Neuronal stem cell (in vitro differentiated cells): ENCODE data around the gene DNAJA1. TPM values are rescaled to one million over a fixed set of nuclear protein-coding genes. Genes with fewer than 3 reads are reported as not detected.
A peak's percentile ranks its signal among the peaks of the same experiment; 100 is the strongest.

Experiments used
- DNase-seq: peaks from one replicate; pipeline ENCODE4 v3.0.0-alpha.2; 2013; ENCODE audit warnings: low spot score
- H2AFZ ChIP-seq: one replicate; pipeline ENCODE4 v1.6.1; 2013; ENCODE audit warnings: mild to moderate bottlenecking, low read length, inconsistent platforms
- H2AK5ac ChIP-seq: 2 replicates; pipeline ENCODE4 v1.6.1; 2013; ENCODE audit warnings: low read depth, mild to moderate bottlenecking, inconsistent platforms, low read length, moderate library complexity, mixed read lengths
- H2BK120ac ChIP-seq: 2 replicates; pipeline ENCODE4 v1.6.1; 2013; ENCODE audit warnings: low read depth, mild to moderate bottlenecking, inconsistent platforms, low read length, moderate library complexity, mixed read lengths
- H2BK12ac ChIP-seq: one replicate; pipeline ENCODE4 v1.6.1; 2013; ENCODE audit warnings: low read length, inconsistent platforms
- H2BK15ac ChIP-seq: 2 replicates; pipeline ENCODE4 v1.6.1; 2013; ENCODE audit warnings: mild to moderate bottlenecking, low read length, inconsistent platforms, mixed read lengths
- H2BK5ac ChIP-seq: one replicate; pipeline ENCODE4 v1.6.1; 2013; ENCODE audit warnings: inconsistent platforms, mild to moderate bottlenecking, low read length, moderate library complexity
- H3K14ac ChIP-seq: one replicate; pipeline ENCODE4 v1.6.1; 2013; ENCODE audit warnings: low read length, inconsistent platforms
- H3K18ac ChIP-seq: 2 replicates; pipeline ENCODE4 v1.6.1; 2013; ENCODE audit warnings: low read length, inconsistent platforms
- H3K23ac ChIP-seq: 2 replicates; pipeline ENCODE4 v1.6.1; 2013; ENCODE audit warnings: low read depth, mild to moderate bottlenecking, mixed read lengths, low read length, inconsistent platforms; ENCODE audit not compliant: poor library complexity
- H3K27ac ChIP-seq: replicated peaks from 3 replicates; pipeline ENCODE4 v1.5.1; 2013; ENCODE audit warnings: low read length, inconsistent platforms
- H3K27me3 ChIP-seq, 3 experiments: 2 replicates each; pipeline ENCODE4 v1.6.1; 2013; ENCODE audit warnings: low read length in 3 of 3, mild to moderate bottlenecking in 2 of 3, inconsistent platforms in 1 of 3, low read depth in 1 of 3, mixed read lengths in 1 of 3, moderate library complexity in 1 of 3; ENCODE audit not compliant: control insufficient read depth in 3 of 3, insufficient read depth in 3 of 3
- H3K36me3 ChIP-seq, 2 donors: replicated peaks in 1 of 2; 2 replicates each; pipeline ENCODE4 v1.6.1; 2013; ENCODE audit warnings: low read length in 2 of 2; ENCODE audit not compliant: control insufficient read depth in 2 of 2, insufficient read depth in 2 of 2
- H3K4ac ChIP-seq: 2 replicates; pipeline ENCODE4 v1.6.1; 2013; ENCODE audit warnings: inconsistent platforms, mild to moderate bottlenecking, low read length, moderate library complexity
- H3K4me1 ChIP-seq, 2 donors: 1 replicate in 1 of 2; 2 replicates in 1 of 2; pipeline ENCODE4 v1.6.1; 2013; ENCODE audit warnings: low read length in 2 of 2, low read depth in 1 of 2; ENCODE audit not compliant: control insufficient read depth in 2 of 2, insufficient read depth in 1 of 2
- H3K4me2 ChIP-seq: one replicate; pipeline ENCODE4 v1.6.1; 2013; ENCODE audit warnings: mild to moderate bottlenecking, low read length, inconsistent platforms; ENCODE audit not compliant: insufficient read depth, poor library complexity, severe bottlenecking
- H3K4me3 ChIP-seq, 2 donors: 2 replicates each; pipeline ENCODE4 v1.5.1; 2013; ENCODE audit warnings: low read length in 2 of 2, mild to moderate bottlenecking in 2 of 2, inconsistent platforms in 1 of 2, moderate library complexity in 1 of 2
- H3K79me1 ChIP-seq: one replicate; pipeline ENCODE4 v1.6.1; 2013; ENCODE audit warnings: low read depth, mild to moderate bottlenecking, inconsistent platforms, low read length, moderate library complexity
- H3K9ac ChIP-seq: one replicate; pipeline ENCODE4 v1.6.1; 2013; ENCODE audit warnings: mild to moderate bottlenecking, low read depth, low read length, inconsistent platforms; ENCODE audit not compliant: poor library complexity
- H3K9me3 ChIP-seq, 2 donors: replicated peaks in 1 of 2; 2 replicates each; pipeline versions ENCODE3 to v1.6.1; 2013; ENCODE audit warnings: low read length in 2 of 2, mild to moderate bottlenecking in 2 of 2, inconsistent platforms in 1 of 2, low read depth in 1 of 2, mixed read lengths in 1 of 2, moderate library complexity in 1 of 2; ENCODE audit not compliant: control insufficient read depth in 2 of 2, insufficient read depth in 1 of 2
- H4K8ac ChIP-seq: one replicate; pipeline ENCODE4 v1.6.1; 2013; ENCODE audit warnings: low read depth, mild to moderate bottlenecking, inconsistent platforms, low read length, moderate library complexity
- H4K91ac ChIP-seq: one replicate; pipeline ENCODE4 v1.6.1; 2013; ENCODE audit warnings: low read length, low read depth, mild to moderate bottlenecking, inconsistent platforms; ENCODE audit not compliant: poor library complexity
- WGBS, 2 donors: extraction: QIAGEN DNeasy Blood & Tissue Kit; methylation state at CpG; one replicate each; pipeline ENCODE4 v1.1.7; 2013; ENCODE audit warnings: missing lambda C conversion rate in 2 of 2, mixed read lengths in 1 of 2; ENCODE audit not compliant: insufficient read length in 2 of 2, insufficient replicate concordance in 1 of 2; ENCODE audit errors: extremely low coverage in 2 of 2; 5-methylcytosine and 5-hydroxymethylcytosine counted together
- polyA plus RNA-seq, 2 experiments: library from polyadenylated mRNA; stranded (reverse); fragments of 200-250 nt; gene quantifications; one replicate each; pipeline ENCODE4 v1.2.3, GENCODE V29; 2013

The DNAJA1 gene
- polyA plus RNA-seq (2013, experiment 1 of 2) = 153 TPM
- polyA plus RNA-seq (2013, experiment 2 of 2) = 152 TPM

GRCh38 chr9:33024966-33025571, at the start of gene DNAJA1:
DNAJA1 (plus strand) TSS chr9:33025273; CDS start chr9:33026485, 1,212 bp downstream.
- peaks cover 14 to 74% of the 10 kb centered on the region in 2 donors for H3K36me3 ChIP-seq
- H2BK120ac ChIP-seq = peak within 1 kb of the TSS; percentile 85
- H3K14ac ChIP-seq = peak within 1 kb of the TSS; percentile 63
- H3K79me1 ChIP-seq = peaks cover 3% of the 10 kb centered on the region
- H2BK5ac ChIP-seq = peak within 1 kb of the TSS; percentile 93
- peak within 1 kb of the TSS; percentile 100 for H3K18ac ChIP-seq
- peak within 1 kb of the TSS; percentile 77 for H2BK12ac ChIP-seq
- peak within 1 kb of the TSS; percentile 88 for H4K8ac ChIP-seq
- peak; percentile 91 for DNase-seq
- H3K27ac ChIP-seq = peak within 1 kb of the TSS; percentile 92
- H3K4me2 ChIP-seq = peak within 1 kb of the TSS; percentile 90
- H3K4me3 ChIP-seq = peak within 1 kb of the TSS; percentile 96 to 100
- peak within 1 kb of the TSS; percentile 17 for H3K4ac ChIP-seq
- WGBS, 2 donors = no CpG with 5 or more reads among the region's 61 CpGs
- H2AK5ac ChIP-seq = peak within 1 kb of the TSS; percentile 99
- H3K9ac ChIP-seq = peak within 1 kb of the TSS; percentile 99
- H2AFZ ChIP-seq = peak within 1 kb of the TSS; percentile 97
- H3K9me3 ChIP-seq = no peaks in the 10 kb centered on the region
- H3K27me3 ChIP-seq = no peaks in the 10 kb centered on the region
- peak within 1 kb of the TSS; percentile 84 for H2BK15ac ChIP-seq
- no peak within 1 kb of the TSS for H4K91ac ChIP-seq
- peaks cover 3 to 4% of the 10 kb centered on the region in 2 donors for H3K4me1 ChIP-seq
- peak within 1 kb of the TSS; percentile 96 for H3K23ac ChIP-seq

DNA sequence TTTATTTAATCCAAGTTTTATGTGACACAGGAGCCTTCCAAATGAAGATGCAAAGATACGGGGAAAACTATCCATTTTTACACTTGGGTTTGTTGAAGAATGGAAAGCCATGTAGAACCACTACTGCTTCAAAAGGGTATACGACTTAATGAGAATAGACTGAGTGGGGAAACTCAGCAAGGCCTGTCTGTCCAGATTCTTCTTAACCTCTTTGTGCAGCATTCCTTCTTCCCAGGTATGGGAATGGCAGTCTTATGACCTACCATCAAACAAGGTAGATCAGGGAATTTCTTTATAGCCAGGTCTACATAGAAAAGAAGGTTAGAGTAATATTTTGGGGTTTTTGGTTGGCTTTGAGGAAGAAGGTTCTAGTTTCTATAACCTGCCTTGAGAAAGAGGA, 47.0 kb upstream of the DNAJA1 start:
- Histone ChIP-seq H3K4me1 (no peaks in the 10 kb centered on the region), H3K79me1 (no peaks in the 10 kb centered on the region), H3K27ac (no peak overlapping the region), H2AFZ (no peak overlapping the region), H3K9ac (no peak overlapping the region), H2BK15ac (no peak overlapping the region), H3K23ac (no peak overlapping the region), H4K91ac (no peak overlapping the region), H2BK120ac (no peak overlapping the region), H2BK5ac (no peak overlapping the region), H3K4ac (no peak overlapping the region), H3K9me3 (no peaks in the 10 kb centered on the region), H2AK5ac (no peak overlapping the region), H3K14ac (no peak overlapping the region), H3K4me3 (no peak overlapping the region), H3K4me2 (no peak overlapping the region), H3K18ac (no peak overlapping the region), H3K27me3 (no peaks in the 10 kb centered on the region), H4K8ac (no peak overlapping the region), H2BK12ac (no peak overlapping the region), H3K36me3 (peaks cover 21 to 83% of the 10 kb centered on the region in 2 donors)
- WGBS, 2 donors = no CpG with 5 or more reads among the region's 2 CpGs
- no peak for DNase-seq

DNA sequence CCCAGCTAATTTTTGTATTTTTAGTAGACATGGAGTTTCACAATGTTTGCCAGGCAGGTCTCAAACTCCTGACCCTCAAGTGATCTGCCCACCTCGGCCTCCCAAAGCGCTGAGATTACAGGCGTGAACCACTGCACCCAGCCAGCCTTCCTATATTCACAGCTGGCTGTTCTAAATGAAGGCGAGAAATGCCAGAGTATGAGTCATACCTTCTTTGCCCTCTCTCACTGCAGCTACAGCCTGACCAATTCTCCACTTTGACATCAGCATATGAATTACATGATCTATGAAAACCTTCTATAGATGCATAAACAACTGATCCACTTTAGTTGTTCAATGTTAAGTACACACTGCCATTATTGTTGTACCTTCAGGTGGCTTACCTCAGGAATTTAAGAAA, 38.1 kb upstream of the DNAJA1 start:
- no peak for DNase-seq
- H3K27ac ChIP-seq = no peak overlapping the region

GRCh38 chr9:32989660-32990059, 35.4 kb upstream of the DNAJA1 start:
- H3K18ac ChIP-seq = no peak overlapping the region
- H4K91ac ChIP-seq = no peak overlapping the region
- no peaks in the 10 kb centered on the region for H3K27me3 ChIP-seq
- no peak overlapping the region for H3K4me3 ChIP-seq
- no peak overlapping the region for H3K4ac ChIP-seq
- H4K8ac ChIP-seq = no peak overlapping the region
- no peak overlapping the region for H2BK12ac ChIP-seq
- no peaks in the 10 kb centered on the region for H3K4me1 ChIP-seq
- no peaks in the 10 kb centered on the region for H3K79me1 ChIP-seq
- no peak overlapping the region for H3K14ac ChIP-seq
- H2AK5ac ChIP-seq = no peak overlapping the region
- H3K23ac ChIP-seq = no peak overlapping the region
- no peak overlapping the region for H3K27ac ChIP-seq
- H3K36me3 ChIP-seq = peaks cover 26 to 65% of the 10 kb centered on the region in 2 donors
- WGBS, 2 donors = no CpG with 5 or more reads among the region's 8 CpGs
- H3K4me2 ChIP-seq = no peak overlapping the region
- no peak for DNase-seq
- no peak overlapping the region for H2BK15ac ChIP-seq
- H2AFZ ChIP-seq = no peak overlapping the region
- no peak overlapping the region for H2BK120ac ChIP-seq
- H2BK5ac ChIP-seq = no peak overlapping the region
- H3K9ac ChIP-seq = no peak overlapping the region
- H3K9me3 ChIP-seq = no peaks in the 10 kb centered on the region

More for the DNA sequence above, 38.1 kb upstream of the DNAJA1 start:
- no peak overlapping the region for H4K91ac ChIP-seq
- H2BK120ac ChIP-seq = no peak overlapping the region
- peaks cover 32 to 76% of the 10 kb centered on the region in 2 donors for H3K36me3 ChIP-seq
- H3K4ac ChIP-seq = no peak overlapping the region
- no peak overlapping the region for H2AK5ac ChIP-seq
- H2BK12ac ChIP-seq = no peak overlapping the region
- no peak overlapping the region for H3K18ac ChIP-seq
- no peak overlapping the region for H4K8ac ChIP-seq
- H3K9ac ChIP-seq = no peak overlapping the region
- H3K79me1 ChIP-seq = no peaks in the 10 kb centered on the region
- no peaks in the 10 kb centered on the region for H3K4me1 ChIP-seq
- H2BK5ac ChIP-seq = no peak overlapping the region
- WGBS, 2 donors = no CpG with 5 or more reads among the region's 4 CpGs
- H3K4me2 ChIP-seq = no peak overlapping the region
- H2AFZ ChIP-seq = no peak overlapping the region
- no peak overlapping the region for H3K4me3 ChIP-seq
- H3K27me3 ChIP-seq = no peaks in the 10 kb centered on the region
- no peaks in the 10 kb centered on the region for H3K9me3 ChIP-seq
- no peak overlapping the region for H3K14ac ChIP-seq
- H3K23ac ChIP-seq = no peak overlapping the region
- H2BK15ac ChIP-seq = no peak overlapping the region
